Uterus (tissue), 2 donors: ENCODE measurements around the gene CDKAL1.

Experiments
- CTCF ChIP-seq, 4 experiments: fragments of 200-600 bp in 2 of 4; fragments of 450-650 bp in 2 of 4; sonication (generic) in 2 of 4; IDR thresholded peaks; one replicate each; pipeline ENCODE4 v1.5.1; 2016 to 2019; ENCODE audit warnings: antibody characterized with exemption in 4 of 4, mild to moderate bottlenecking in 2 of 4, moderate library complexity in 1 of 4
- POLR2A ChIP-seq, 2 donors: fragments of 450-650 bp; IDR thresholded peaks; one replicate each; pipeline ENCODE4 v1.6.1; 2016; ENCODE audit warnings: antibody characterized with exemption in 2 of 2, mild to moderate bottlenecking in 1 of 2, moderate library complexity in 1 of 2

DNA sequence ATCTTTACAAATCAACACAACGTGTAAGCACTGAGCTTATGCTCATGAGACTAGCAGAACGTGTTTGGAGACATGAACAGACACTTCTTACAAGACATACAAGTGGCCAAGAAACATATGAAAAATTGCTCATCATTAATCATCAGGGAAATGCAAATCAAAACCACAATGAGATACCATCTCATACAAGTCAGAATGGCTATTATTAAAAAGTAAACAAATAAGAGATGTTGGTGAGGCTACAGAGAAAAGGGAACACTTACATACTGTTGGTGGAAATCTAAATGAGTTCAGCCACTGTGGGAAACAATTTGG is 731.4 kb downstream of the CDKAL1 start:
- no peak for TF ChIP-seq POLR2A (IDR thresholded peaks at IDR 0.05)
- TF ChIP-seq CTCF (IDR thresholded peaks at IDR 0.05), result no peak
